IPS DF 4.7 (cell line): Measurements from ENCODE around the gene ARHGEF10L.

Experiments used
- DNase-seq: peaks from one replicate; pipeline ENCODE4 v3.0.0-alpha.2; 2013; ENCODE audit warnings: low spot score; ENCODE audit errors: extremely low read depth

ARHGEF10L gene

DNA sequence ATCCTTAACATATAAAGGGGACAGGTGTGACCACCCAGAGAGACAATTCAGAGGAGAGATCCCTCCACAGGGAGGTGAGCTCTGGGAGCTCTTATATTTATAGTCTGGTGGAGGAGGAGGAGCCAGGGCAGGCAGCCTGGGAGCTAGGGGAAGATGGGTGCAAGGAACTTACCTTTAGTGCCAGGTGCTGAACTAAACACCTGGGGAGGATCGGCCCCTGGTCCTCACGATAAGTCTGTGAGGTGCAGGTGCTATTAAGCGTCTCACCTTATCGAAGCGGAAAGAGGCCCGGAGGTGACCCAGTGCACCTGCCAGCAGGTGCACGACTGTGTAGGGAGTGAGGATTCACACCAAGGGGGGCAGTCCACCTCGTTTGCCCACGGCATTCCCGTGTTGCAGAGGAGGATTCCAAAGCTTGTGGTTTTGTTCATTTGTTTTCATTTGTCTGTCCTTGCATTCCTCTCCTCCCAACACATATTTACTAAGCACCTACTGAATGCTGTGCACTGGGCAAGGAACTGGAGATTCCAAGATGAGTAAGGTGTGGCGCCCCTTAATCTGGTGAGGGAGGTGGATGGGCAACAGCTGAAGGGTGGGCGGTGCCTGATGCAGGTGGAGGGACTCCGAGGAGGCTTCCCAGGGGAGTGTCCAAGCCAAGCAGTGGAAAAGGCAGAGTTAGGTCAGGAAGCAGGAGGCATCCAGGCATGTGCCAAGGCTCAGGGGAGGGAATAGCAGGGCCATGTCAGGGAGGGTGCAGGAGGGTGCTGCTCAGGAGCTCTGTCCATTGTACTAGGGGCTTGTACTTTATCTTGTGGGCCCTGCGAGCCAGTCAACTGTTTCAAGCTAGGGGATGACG is 11.5 kb downstream of the ARHGEF10L start:
- no peak for DNase-seq

DNA sequence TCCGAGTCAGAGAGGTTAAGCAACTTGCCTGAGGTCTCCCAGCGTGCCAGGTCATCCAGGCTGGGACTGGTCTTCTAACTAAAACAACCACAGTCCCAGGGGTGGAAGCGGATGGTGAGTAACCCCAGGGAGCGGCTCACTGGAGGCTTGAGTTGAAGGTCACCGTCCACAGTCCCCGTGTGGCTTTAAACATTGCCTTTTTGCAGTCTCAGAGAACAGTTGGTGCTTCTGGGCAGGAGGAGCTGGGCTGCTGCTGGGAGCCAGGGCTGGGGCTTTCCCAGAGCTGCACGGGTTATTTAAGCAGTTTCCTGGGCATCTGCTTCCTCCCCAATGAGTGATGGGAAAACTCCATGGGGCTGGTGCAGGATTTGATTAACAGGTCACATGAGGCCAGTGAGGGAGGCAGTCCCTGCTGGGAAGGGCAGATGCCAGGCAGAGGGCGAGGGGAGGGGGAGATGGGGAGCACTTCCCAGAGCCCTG is 12.3 kb downstream of the ARHGEF10L start:
- DNase-seq: no peak

DNA sequence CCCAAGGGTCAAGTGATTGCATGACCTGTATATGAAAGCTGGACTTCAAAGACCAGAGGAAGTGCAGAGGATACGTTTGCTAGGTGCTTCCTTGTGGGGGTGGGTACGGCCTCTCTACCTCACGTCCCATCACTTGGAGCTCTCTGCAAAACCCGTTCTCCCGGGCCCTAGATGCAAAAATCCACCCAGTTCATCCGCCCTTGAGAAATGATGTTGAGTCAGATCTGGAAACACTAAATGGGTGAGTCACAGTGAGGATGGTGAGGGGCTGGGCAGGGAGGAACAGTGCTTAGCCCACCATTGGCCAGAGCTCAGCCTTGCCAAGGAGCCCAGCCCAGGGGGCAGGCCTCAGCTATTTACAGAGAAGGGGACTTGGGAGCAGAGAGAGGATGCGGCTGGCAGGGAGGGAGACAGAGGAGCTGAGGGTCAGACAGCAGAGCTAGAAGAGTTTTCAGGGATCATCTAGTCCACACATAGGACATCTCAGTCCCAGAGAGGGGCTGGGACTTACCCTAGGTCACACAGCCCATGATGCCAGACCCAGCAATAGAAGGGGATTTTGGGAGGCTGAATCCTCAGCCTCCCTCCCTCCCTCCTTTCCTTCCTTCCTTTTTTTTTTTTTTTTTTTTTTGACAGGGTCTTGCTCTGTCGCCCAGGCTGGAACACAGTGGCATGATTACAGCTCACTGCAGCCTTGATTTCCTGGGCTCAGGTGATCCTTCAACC is 14.6 kb downstream of the ARHGEF10L start:
- DNase-seq: no peak

- DNase-seq: no peak
These were observed 15.5 kb downstream of the ARHGEF10L start for GRCh38 chr1:17554954-17555353.

DNA sequence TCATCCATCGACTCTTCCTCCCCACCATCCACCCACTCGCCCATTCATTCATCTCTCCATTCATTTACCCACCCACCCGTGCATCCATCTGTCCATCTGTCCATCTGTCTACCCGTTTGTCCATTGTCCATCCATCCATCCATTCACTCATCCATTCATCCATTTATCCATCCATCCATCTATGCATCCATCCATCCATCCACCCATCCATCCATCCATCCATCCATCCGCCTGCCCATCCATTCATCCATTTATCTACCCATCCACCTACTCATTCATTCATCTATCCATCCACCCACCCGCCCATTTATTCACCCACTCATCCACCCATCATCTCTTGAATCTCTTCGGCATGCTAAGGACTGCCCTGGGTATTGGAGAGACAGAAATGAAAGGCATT is 18.5 kb downstream of the ARHGEF10L start:
- DNase-seq: no peak

- DNase-seq: no peak
These were observed 19.0 kb downstream of the ARHGEF10L start for GRCh38 chr1:17558541-17558940.

DNA sequence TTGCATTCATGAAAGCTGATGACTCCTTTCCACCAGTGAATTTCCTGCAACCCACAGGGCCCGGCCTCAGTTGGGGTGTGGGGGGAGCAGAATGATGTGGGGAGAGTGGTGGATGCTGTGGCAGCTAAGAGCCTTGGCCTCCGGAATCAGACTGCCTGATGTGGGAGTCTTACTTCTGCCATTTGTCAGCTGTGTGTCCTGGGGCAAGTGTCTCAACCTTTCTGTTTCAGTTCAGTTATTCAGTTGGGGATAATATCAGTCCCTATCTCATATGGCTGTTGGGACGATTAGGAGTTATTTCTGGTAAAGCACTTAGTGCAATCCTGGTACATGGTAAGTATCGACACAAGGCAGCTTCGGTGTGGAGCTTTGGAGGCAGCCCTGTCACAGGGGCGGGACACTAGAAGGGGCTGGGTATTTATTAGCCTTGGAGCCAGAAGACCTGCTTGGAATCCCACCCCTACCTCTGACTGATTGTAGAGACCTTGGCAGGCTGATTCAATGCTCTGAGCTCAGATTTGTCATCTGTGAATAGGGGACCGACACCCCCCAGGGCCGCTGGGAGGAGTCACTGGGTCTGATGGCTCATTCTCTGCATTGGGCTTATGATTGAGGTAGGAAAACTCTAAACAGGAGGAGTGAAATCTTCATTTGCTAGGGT is 19.6 kb downstream of the ARHGEF10L start:
- no peak for DNase-seq

GRCh38 chr1:17559615-17560419 is 20.3 kb downstream of the ARHGEF10L start:
- no peak for DNase-seq

GRCh38 chr1:17561247-17561548 is 21.7 kb downstream of the ARHGEF10L start:
- no peak for DNase-seq

GRCh38 chr1:17561561-17561985 is 22.1 kb downstream of the ARHGEF10L start:
- DNase-seq: no peak

DNA sequence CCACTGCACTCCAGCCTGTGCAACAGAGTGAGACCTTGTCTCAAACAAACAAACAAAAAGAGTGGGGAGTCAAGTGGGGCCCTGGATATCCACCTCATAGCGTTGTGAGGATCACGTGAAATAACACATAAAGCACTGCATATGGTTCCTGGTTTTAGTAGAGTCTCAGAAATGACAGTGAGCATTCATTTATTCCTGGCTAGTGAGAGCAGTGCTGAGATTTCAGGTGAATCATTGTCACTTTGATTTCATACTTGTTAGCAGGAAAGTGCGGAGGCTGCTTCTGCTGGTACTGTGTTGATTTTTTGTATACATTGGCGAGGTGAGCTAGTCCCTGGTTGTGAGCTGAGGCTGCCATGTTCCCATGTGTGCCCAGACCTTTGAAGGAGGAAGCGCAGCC is 22.9 kb downstream of the ARHGEF10L start:
- no peak for DNase-seq

DNA sequence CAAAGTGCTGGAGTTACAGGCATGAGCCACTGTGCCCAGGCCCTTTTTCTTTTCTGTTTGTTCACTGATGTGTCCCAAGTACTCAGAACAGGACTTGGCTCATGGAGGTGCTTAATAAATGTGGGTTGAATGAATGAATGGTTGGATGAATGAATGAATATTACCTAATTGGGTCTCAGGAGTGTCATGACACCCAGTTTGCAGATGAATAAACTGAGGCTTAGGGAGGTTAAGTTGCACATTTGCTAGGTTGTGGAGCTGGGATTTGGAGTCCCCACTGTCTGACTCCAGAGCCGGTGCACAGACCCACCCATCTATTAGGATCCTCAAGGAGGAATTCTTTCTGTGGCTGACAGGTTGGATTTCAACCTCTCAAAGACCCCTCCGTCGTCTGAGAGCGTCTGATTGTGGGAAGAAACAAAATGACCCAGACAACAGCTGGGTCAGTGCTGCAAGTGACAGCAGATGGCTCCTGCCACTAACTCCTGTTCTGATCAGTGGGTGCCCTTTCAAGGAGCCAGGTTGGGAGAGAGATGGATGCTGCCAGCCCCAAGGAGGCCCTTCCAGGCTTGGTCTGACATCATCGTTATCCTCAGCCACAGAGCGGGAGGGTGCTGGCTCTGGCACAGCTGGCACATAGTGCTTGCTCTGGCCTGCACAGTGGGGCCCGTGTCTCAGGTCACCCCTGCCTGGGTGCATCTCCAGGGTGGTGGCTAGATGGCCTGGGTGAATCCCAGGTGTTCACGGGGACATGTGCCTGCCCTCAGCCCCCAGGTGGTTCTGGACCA is 24.2 kb downstream of the ARHGEF10L start:
- DNase-seq: no peak

DNA sequence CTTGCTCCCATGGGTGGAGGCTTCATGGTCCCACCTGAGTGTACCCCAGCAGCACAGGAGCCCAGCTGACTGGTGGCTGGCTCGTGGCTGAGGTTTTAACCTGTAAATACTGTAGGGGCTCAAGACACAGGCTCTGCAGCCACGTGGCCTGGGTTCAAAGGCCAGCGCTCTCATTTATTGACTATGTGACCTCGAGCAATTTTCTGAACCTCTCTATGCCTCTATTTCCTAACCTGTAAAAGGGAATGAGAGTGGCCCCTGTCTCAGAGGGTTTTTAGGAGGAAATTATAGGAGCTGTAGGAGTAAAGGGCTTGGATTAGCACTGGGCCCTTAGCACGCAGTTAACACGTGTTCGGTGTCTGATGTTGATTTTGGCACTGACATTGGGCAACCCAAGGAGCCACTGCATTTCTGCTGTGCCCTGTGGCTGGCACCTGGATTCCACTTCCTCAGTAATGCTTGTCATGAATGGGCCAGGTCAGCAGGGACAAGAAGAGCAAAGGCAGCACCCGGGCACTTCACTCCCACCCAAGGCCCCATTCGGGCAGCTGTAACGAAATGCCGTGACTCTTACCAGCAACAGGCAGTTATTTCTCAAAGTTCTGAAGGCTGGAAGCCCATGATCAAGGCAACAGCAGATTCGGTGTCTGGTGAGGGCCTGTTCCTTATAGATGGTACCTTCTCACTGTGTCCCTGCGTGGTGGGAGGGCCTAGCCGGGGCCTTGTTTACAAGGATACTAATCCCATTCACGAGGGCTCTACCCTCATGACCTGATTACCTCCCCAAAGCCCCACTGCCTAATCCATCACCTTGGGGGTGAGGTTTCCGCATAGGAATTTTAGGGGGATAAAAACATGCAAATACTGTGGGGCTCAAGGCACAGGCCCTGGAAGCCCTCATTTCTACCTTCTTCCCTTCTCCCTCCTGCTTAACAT is 25.2 kb downstream of the ARHGEF10L start:
- no peak for DNase-seq

DNA sequence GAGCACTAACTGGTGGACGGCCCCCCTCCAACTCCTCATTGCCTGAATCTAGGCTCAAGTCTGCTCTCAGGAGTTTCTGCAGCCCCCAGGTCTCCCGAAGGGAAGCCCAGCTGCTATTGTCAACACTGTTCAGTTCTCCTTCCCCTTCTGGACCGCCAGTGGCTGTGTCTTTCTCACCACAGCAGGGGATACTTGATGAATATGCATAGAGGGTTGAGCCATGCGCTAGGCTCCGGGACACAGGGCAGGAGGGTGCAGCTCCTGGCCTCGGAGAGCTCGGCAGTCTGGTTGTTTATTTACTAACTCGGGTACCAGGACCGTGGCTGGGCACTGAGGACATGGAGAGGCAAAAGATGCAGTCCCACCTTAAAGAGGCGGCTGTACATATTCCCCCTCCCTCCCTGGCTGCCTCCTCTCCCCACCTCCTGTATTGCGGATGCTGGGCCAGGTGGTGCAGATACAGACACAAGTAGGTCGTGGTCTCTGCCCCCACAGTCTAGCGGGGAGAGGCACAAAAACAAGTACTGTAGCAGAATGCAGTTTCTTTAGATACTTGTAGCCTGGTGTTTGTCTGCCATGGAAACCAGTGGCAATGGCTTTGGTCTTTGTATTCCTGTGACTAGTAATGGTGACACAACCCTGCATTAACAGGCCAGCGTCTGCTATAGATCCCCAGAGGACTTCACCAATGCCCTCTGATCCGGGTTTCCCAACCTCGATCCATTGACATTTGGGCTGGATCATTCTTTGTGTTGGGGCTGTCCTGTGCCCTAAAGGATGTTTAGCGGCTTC is 26.2 kb downstream of the ARHGEF10L start:
- DNase-seq: no peak

GRCh38 chr1:17566417-17566816 is 26.9 kb downstream of the ARHGEF10L start:
- no peak for DNase-seq

DNA sequence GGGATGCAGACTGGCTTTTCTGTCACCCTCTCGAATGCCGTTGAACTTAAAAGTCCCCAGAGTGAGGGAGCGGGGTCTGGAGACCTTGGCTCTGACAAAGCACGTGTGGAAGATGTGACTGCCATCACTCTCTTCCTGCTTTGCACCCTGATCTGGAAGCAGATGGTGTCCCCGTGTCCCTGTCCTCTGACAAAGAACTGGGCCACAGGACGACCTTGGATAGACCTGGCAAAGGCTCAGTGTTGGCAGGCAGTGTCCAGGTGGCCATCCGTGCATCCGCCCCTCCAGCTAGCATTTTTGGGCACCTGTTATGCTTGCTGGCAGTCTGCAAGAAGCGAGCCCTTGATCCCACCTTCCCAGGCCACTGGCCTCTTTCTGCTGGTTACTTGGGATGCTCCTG is 27.4 kb downstream of the ARHGEF10L start:
- DNase-seq: no peak

- DNase-seq: no peak
These were observed 28.1 kb downstream of the ARHGEF10L start for GRCh38 chr1:17567582-17567981.

DNA sequence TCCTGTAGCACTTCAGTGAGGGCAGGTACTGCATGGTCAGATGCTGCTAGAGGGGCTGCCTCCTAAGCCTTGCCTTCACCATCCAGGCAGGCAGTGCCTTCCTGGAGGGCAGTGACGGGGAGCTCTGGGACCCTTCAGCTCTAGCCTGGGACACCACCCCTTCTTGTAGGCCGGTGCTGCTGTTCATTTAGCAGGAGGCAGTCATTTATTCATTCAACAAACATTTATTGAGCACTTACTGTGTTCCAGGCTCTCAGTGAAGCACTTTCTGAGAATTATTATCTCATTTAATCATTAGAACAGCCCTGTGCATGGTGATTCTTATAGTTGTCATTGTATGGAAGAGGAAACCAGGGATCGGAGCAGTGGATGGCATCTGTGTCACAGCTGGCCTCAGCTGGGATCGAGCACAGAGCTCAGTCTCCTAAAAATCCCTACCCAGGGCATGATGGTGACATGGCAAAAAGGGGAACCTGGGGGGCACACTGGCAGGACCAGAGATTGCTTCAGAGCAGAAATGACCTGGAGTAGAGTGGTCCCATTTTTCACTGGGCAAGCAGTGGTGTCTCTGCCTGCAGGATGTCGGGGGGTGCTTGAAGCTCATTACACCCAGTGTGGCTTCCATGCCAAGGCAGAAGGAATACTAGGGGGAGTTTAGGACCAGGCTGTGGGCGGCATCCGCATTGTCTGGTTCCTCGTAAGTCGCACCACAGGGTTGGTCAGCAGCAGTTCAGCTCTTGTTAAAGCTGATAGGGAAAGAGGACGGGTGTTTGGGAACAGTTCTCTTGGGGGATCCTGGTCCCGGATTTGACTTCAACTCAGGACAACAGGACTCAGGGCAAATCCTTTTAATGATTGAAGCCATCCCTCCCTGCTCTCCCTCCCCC is 28.8 kb downstream of the ARHGEF10L start:
- no peak for DNase-seq
